ENCODE measurements around the gene PRR30.
"Not testable (repeated sequence)": the region's sequence is repeated elsewhere in the genome, so short reads cannot be mapped to it uniquely, and the experiment has no call there.

Gene PRR30

DNA sequence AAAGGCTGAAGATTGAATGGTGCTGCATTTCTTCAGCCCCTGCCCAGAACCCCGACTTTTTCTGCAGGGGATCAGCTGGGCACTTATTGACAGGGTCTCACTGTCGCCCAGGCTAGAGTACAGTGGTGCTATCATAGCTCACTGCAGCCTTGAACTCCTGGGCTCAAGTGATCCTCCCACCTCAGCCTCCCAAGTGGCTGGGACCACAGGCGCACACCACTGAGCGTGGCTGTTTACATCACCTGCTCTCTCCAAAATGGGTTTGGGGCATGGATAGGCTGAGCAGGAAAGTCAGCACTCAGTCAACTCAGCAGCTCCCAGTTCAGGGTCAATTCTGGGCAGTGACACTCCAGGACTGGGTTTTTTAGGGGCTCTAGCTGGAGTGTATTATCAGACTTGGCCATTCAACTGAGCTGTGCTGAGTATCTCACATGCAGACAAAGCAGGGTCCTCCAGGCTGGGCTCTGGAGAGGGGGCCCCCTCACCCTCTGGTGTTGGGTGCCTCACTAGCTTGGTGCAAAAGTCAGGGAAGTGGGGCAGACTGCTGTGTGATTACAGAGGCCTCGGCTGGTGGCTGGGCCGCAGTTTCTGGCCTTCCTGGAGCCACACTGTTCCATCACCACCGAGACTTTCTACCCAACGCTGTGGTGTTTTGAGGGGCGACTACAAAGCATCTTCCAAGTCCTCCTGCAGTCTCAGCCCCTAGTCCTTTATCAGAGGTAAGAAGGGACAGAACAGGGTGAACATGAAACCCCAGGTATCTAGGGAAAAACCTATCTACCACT lies 11.1 kb downstream of the PRR30 start:
- no peak for DNase-seq

DNA sequence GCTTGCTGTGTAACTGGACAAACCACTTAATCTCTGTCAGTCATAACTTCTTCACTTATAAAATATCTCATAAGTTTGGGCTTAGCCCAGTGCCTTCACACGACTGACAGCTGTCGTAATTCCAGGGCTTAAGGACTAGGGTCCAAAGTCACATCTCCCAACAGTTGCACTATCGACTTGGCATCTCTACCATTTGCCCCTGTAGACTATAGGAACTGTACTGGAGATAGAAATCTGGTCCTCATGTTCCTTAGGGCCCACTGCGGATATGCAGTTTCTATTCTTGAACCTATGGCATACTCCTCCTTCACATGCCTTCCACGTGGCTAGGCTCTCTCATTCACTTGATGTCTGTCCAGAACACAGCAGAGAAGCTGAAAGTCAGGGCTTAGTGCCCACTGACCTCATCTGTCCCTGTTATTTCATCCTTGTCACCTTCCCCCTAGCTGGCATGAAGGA lies 12.9 kb downstream of the PRR30 start:
- DNase-seq = no peak

DNA sequence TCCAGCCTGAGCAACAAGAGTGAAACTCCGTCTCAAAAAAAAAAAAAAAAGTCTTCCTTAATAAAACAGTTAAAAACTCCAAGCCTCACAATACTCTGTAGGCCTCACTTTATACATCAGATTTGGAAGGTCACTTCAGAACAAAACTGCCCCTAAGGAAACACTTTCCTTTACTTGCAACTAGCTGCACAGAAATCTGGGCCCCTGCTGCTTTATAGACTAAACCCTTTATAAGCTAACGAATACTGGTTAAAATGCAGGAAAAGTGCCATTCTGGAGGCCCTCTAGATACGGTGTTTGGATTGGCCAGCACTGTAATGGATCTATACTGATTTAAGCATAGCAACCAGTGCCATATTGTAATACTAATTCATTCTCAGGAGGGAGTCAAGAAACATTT lies 14.1 kb downstream of the PRR30 start:
- DNase-seq = no peak

DNA sequence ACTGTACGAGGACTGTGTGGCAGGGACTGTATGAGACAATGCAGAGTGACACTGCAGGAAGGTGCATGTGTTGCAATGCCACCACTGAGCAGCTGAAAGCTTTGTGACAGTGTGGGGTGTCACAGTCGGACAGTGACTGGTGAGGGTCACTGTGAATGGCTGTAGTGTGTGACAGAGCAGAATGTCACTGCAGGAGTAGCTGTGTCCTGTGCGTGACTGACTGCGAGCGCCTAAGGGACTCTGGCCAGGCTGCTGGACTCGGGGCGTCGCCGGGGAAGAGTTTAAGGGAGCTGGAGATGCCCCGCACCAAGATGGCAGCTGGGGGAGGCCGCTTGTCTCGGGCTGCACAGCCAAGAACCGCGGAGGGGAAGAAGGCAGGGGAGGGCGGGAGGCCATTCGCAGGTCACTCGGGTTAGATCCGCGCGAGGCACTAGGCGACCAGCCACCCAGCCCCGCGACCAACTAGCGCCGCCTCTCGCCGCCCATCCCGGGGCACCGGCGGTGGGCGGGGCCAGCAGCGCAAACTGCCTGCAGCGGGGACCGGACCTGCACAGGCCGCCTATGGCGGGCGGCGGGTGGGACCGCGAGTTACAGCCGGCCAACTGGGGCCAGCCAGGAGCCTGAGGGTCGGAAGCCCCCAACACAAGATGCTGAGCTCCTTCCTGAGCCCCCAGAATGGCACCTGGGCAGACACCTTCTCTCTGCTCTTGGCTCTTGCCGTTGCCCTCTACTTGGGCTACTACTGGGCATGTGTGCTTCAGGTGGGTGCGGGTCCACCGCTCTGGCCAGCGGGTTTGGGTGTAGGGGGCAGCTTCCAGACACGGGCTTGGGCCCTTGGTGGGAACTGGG lies 15.7 kb downstream of the PRR30 start, which contains the start of gene ABHD1:
ABHD1 (plus strand) TSS at position 514 of the 849 bp plus-strand sequence; CDS start at position 648, 134 bp downstream.
- DNase-seq = peak; percentile 15

DNA sequence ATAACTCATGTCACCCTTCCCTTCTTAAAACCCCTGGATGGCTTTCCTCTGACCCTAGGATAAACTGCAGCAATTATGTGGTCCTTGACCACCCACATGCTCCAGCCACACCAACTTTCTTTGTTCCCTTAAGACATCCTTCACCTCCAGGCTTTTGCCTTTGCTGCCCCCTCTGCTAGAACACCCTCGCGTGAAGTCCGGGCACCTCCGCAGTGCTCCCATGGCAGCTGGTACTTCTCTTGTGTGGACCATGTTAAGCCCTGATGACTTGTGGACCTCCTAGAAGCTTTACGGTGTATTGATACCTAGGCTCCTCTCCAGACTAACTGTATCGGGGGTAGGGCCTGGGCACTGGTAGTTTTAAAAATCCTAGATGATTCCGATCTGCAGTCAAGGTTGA lies 16.4 kb downstream of the PRR30 start:
- no peak for DNase-seq

DNA sequence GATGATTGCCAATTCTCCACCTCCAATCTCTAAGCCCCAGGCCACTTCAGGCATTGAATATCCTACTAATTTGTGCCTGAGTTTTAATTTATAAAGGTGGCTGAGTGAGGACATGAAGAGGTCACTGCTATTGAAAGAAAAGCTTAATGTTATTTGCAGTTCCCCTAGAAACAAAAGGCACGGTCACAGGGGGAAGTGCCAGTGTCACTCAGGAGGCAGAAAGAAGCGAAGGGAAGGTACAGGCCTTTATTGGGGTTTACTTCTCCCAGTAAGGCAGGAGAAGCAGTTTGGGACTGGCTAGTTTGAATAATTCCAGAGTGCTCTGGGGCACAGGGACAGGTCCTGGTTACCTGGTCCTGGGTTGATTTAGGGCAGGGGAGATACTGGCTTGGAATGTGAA lies 17.3 kb downstream of the PRR30 start:
- no peak for DNase-seq

DNA sequence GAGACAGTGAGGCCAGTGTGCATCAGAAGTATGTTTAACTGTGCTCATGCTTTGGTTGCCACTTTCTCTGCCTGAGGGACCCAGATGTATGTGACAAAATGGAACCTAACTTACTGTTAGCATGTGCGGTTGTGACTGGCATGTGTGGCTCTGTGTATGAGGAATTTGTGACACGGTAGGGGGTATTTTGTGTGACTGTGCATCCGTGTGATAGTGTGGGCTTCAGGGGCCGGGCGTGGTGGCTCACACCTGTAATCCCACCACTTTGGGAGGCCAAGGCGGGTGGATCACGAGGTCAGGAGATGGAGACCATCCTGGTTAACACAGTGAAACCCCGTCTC lies 19.9 kb downstream of the PRR30 start:
- not testable (repeated sequence) for DNase-seq

DNA sequence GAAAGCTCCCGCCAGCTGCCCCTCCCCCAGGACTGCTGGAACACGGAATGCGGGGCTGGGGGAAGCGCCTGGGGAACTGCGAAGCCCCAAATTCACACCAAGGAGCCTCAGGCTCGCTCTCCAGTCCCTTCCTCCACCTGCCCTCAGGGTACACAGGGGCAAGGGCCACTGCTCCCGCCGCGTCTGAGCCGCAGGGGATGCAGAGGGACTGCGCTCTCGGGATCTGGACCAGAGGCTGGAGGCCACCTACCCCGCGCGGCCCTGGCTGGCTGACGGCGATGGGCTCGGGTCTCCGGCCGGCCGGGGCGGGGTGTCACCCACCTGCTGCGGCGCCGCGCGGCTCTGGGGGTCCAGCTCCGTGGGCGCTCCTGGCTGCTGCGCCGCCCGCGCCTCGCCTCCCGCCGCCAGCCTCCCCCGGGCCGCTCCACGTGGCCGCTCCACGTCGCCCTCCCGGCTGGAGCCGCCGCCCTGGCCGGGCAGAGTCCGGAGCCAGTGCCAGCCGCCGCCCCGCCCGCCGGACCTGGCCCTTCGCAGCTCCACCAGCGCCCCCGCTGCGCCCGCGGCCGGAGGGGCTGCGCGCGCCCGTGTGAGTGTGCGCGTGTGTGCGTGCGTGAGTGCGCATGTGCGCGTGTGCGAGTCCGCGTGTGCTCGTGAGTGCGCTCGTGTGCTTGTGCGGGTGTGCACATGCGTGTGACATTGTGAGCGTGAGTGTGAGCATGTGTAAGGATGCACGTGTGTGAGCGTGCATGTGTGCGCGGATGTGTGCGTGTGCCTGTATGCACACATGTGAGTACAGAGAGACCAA lies 20.5 kb downstream of the PRR30 start, which contains the start of gene CGREF1:
CGREF1 (minus strand) TSS at position 604 of the 805 bp plus-strand sequence. CDS start 14,762 bp downstream, outside the sequence.
- no peak for DNase-seq

DNA sequence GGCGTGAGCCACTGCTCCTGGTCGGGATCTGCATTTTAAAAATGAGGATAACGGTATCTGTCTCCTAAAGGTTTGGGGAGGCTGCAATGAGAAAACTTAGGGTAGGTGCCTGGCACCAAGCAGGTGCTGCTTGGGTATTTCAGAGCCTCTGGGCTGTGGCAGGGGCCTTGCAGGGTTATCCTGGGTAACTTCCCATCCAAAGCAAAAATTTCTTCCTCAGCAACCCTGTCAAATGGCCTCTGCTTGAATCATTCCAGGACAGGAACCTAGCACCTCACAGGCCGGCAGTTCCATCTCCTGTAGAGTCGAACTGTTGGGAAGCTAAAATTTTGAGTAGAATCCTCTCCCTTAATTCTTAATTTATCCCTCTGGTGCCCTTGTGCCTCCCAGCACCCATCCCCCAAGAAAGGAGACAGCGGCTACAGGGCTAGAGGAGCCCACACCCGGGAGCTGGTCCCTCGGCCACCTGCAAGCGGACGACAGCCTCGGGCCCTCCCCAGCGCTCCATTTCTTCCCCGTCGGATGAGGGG lies 21.1 kb downstream of the PRR30 start:
- DNase-seq = no peak

DNA sequence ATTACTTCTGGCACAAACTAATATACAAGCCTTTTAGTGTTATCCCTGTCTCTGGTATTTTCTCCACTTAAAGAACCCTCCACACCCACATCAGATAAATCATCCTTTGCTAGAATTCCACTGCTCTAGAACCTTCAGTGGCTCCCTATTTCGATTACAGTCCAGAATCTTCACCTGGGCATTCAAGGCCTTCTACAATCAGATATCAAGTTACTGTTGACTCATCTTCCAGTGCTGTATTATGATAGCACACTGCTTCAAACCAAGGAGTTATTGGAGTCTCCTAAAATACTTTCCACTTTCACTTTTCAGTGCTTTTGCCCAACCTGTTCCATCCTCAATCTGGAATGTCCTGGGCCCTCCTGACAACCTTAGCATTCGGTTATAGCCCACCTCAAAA lies 23.7 kb downstream of the PRR30 start:
- DNase-seq = no peak

DNA sequence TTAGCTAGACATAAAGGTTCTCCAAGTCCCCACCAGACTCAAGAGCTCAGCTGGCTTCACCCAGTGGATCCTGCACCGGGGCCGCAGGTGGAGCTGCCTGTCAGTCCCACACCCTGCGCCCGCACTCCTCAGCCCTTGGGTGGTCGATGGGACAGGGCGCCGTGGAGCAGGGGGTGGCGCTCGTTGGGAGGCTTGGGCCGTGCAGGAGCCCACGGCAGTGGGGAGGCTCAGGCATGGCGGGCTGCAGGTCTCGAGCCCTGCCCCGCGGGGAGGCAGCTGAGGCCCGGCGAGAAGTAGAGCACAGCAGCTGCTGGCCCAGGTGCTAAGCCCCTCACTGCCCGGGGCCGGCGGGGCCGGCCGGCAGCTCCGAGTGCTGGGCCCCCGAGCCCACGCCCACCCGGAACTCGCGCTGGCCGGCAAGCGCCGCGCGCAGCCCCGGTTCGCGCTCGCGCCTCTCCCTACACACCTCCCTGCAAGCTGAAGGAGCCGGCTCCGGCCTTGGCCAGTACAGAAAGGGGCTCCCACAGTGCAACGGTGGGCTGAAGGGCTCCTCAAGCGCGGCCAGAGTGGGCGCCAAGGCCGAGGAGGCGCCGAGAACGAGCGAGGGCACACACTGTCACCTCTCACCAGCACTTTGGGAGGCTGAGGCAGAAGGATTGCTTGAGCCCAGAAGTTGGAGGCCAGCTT lies 27.7 kb downstream of the PRR30 start:
- DNase-seq = not testable (repeated sequence)

DNA sequence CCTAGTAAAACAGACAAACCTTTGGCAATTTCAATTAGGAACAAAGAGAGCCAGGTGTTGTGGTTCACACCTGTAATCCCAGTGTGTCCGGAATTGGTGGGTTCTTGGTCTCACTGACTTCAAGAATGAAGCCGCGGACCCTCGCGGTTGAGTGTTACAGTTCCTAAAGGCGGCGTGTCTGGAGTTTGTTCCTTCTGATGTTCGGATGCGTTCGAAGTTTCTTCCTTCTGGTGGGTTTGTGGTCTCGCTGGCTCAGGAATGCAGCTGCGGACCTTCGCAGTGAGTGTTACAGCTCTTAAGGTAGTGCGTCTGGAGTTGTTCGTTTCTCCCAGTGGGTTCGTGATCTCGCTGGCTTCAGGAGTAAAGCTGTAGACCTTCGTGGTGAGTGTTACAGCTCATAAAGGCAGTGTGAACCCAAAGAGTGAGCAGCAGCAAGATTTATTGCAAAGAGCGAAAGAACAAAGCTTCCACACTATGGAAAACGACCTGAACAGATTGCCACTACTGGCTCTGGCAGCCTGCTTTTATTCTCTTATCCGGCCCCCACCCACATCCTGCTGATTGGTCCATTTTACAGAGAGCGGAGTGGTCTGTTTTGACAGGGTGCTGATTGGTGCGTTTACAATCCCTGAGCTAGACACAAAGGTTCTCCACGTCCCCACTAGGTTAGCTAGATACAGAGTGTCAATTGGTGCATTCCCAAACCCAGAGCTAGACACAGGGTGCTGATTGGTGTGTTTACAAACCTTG lies 28.4 kb downstream of the PRR30 start:
- not testable (repeated sequence) for DNase-seq

DNA sequence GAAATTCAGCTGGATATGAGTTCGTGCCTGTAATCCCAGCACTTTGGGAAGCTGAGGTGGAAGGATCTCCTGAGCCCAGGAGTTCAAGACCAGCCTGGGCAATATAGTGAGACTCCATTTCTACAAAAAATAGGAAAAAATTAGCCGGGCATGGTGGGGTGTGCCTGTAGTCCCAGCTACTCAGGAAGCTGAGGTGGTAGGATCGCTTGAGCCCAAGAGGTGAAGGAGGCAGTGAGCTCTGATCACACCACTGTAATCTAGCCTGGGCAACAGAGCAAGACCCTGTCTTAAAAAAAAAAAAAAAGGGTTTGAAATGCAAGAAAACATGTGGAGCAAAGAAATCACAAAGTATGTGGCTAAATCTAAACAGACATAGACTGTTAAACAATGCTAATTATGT lies 30.1 kb downstream of the PRR30 start:
- no peak for DNase-seq

DNA sequence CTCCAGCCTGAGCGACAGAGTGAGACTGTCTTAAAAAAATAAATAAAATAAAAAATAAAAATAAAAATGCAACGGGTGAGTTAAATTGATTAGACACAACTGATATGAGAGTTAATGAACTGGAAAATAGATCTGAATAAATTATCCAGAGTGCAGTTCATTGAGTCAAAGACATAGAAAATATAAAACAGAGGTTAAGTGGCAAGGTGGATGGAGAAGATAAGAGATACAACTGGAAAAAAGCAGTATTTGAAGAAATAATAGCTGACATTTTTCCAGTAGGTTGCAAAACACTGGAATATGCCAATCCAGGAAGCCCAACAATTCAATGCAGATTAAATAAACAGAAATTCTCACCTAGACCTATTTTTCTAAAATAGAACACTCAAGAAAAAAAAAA lies 31.0 kb downstream of the PRR30 start:
- no peak for DNase-seq

DNA sequence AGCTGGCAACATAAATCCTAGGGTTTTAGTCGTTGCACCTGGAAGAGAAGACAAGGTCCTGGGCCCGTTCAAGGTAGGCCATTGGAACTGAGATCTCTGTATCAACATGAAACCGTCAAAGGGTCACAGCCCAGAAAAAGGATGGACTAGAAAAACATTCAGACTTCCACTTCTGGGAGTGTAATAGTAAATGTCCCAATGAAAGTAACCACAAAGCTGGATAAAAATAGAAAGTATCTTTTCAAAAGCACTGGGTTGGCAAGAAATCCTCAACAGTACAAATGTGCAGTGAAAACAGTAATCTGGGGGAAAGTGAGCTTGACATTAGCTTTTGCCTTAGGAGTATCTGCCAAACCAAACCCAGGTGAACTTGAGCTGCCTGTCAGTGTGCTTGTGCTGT lies 33.2 kb downstream of the PRR30 start:
- no peak for DNase-seq

DNA sequence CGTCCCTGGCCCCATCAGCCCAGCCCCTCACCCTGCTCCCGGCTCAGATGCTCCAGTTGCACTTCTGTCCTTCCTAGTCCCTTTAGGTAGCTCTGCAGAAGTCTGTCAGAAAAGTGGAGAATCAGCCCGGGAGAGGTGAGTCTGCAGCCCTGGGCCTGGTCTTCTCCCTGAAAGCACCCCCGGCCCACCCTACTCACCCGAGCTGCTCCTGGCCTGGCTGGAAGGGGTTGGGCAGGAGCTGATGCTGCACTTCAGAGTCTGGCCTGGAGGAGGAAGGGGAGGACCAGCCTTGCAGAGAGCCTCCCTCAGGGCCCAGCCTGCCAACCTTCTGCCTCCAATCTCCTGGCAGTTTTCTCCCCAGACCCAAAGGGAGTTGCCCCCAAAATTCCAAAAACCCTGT lies 36.9 kb downstream of the PRR30 start:
- no peak for DNase-seq

DNA sequence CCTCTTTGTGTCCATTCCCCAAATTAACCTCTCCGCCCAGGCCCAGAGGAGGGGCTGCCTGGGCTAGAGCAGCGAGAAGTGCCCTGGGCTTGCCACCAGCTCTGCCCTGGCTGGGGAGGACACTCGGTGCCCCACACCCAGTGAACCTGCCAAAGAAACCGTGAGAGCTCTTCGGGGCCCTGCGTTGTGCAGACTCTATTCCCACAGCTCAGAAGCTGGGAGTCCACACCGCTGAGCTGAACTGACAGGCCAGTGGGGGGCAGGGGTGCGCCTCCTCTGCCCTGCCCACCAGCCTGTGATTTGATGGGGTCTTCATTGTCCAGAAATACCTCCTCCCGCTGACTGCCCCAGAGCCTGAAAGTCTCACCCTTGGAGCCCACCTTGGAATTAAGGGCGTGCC lies 39.2 kb downstream of the PRR30 start:
- no peak for DNase-seq

DNA sequence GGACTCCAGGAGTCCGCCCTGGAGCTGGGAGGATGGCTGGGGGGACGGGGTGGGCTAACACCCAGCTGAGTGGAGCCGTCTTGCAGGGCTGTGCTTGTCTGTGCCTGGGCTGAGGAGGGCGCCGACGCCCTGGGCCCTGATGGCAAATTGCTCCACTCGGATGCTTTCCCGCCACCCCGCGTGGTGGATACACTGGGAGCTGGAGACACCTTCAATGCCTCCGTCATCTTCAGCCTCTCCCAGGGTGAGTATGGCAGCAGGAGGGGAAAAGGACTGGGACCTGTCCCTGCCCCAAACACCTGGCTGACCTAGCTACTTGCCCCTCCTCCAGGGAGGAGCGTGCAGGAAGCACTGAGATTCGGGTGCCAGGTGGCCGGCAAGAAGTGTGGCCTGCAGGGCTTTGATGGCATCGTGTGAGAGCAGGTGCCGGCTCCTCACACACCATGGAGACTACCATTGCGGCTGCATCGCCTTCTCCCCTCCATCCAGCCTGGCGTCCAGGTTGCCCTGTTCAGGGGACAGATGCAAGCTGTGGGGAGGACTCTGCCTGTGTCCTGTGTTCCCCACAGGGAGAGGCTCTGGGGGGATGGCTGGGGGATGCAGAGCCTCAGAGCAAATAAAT lies 39.8 kb downstream of the PRR30 start:
- DNase-seq = no peak

DNA sequence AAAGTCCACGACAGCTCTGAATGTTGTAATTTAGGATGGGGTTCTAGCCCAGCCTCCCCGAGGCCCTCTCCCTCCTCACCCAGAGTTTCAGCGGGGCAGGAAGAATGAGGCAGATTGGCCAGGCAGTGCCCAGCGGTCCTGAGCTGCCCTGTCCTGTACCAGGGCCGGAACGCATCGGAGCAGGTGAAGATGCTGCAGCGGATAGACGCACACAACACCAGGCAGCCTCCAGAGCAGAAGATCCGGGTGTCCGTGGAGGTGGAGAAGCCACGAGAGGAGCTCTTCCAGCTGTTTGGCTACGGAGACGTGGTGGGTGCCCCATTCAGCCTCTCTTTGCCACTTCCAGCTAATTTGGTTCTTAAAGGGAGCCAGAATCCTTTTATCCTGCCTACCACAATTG lies 41.9 kb downstream of the PRR30 start:
- DNase-seq = no peak

DNA sequence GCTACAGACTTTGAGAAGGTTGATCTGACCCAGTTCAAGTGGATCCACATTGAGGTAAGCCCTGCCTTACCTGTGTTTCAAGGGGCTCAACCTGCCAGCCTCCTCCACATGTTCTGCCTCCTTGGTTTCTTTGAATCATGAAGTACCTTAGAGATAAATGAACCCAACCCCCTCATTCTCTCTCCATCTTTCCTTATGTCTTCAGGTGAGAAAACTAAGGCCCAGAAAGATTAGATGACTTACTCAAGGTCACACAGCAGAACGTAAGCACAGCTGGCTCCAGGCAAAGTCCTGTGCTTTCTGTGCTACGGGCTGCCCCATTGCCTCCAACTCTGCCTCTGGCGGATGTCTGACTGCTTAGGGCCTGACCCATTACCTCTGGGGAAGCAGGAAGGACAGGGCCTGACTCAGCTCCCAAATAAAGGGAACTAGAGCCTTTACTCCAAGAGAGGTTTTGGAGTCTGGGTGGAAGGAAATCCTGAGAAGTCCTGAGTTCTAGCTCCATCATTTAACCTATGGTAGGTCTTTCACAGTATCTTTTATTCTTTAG lies 42.4 kb downstream of the PRR30 start:
- no peak for DNase-seq
